22Rv1 (cell line): ENCODE measurements around the gene FNBP1.
"Not testable (repeated sequence)": the region's sequence is repeated elsewhere in the genome, so short reads cannot be mapped to it uniquely, and the experiment has no call there.

Experiments
- H3K27ac ChIP-seq: fragments of 450-650 bp; 2 replicates; pipeline ENCODE4 v1.5.1; 2017
- ZFX ChIP-seq: fragments of 450-650 bp; IDR thresholded peaks from 2 replicates; pipeline ENCODE4 v1.6.1; 2017; ENCODE audit warnings: antibody characterized with exemption, borderline replicate concordance
- TF ChIP-seq, protein P1 (sequence below): fragments of 450-650 bp; IDR thresholded peaks from 2 replicates; pipeline ENCODE4 v1.5.1; 2017; ENCODE audit warnings: mild to moderate bottlenecking

FNBP1 gene

DNA sequence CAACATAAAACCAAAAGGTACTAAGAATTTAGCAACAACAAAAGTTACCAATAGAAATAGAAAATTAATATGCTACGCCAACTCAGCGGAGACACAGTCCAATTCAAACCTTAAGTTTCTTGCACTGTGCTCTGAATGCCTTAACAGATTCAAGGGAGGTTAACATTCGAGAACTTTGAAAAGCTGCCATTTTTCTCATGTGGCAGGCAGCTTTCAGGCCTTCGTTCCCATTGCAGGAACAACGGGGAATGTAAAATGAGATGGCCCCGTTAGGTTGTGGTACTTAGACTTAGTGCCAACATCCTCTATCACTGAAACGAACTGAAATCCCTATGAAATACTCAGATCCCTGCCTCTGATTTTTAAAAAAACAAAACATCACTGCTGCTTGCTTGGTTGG lies 22.4 kb downstream of the FNBP1 start:
- TF ChIP-seq, protein P1, sequence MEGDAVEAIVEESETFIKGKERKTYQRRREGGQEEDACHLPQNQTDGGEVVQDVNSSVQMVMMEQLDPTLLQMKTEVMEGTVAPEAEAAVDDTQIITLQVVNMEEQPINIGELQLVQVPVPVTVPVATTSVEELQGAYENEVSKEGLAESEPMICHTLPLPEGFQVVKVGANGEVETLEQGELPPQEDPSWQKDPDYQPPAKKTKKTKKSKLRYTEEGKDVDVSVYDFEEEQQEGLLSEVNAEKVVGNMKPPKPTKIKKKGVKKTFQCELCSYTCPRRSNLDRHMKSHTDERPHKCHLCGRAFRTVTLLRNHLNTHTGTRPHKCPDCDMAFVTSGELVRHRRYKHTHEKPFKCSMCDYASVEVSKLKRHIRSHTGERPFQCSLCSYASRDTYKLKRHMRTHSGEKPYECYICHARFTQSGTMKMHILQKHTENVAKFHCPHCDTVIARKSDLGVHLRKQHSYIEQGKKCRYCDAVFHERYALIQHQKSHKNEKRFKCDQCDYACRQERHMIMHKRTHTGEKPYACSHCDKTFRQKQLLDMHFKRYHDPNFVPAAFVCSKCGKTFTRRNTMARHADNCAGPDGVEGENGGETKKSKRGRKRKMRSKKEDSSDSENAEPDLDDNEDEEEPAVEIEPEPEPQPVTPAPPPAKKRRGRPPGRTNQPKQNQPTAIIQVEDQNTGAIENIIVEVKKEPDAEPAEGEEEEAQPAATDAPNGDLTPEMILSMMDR = no peak
- no peak for TF ChIP-seq ZFX
- no peak overlapping the region for H3K27ac ChIP-seq

GRCh38 chr9:130018265-130018664 lies 24.7 kb downstream of the FNBP1 start:
- TF ChIP-seq, protein P1 = no peak
- no peak for TF ChIP-seq ZFX
- H3K27ac ChIP-seq = no peak overlapping the region

DNA sequence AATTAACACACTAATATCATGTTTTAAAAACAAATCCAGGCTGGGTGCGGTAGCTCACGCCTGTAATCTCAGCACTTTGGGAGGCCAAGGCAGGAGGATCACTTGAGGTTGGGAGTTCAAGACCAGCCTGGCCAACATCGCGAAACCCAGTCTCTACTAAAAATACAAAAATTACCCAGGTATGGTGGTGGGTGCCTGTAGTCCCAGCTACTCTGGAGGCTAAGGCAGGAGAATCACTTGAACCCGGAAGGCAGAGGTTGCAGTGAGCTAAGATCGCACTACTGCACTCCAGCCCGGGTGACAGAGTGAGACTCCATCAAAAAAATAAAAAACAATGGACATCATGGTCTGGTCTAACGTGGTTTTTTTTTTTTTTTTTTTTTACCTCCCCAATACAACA lies 25.5 kb downstream of the FNBP1 start:
- not testable (repeated sequence) for H3K27ac ChIP-seq

DNA sequence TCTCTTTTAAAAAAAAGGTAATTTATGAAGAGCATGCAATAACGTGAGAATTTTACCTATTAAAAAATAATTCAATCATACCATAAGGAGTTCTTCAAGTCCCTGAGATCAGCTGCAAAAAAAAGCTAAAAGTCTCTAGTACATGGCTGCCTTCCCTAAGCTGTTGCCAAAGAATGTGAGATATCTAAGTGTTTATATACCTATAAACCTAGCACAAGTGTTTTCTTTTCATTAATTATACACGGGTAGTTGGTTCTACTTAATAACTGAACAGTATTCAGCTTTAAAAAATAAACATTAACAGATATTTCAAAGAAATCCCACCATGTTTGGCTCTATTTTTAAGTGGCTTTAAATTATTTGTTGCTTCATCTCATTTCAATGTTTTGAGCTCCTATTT lies 25.9 kb downstream of the FNBP1 start:
- no peak for TF ChIP-seq ZFX
- TF ChIP-seq, protein P1 = no peak
- no peak overlapping the region for H3K27ac ChIP-seq

DNA sequence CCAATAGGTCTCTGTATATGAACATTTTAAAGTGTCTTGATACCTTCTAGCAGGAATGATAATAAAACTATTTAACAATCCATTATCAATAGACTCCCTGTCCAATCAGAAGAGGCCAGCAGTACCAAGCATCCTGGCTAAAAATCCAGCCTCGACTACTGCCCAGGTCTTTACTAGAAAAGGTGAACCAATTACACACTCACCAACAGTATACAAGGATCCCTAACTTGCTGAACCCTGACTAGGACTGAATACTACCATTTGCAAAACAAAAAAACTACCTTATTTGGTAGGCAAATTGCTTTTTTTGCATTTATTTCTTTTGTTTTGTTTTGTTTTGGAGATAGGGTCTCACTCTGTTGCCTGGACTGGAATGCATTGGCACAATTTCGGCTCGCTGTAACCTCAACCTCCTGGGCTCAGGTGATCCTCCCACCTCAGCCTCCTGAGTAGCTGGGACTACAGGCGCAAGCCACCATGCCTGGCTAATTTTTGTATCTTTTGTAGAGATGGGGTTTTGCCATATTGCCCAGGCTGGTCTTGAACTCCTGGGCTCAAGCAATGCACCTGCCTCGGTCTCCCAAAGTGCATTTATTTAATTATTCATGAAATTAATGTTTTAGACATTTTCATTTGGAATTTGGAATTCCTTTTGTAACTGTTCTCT lies 27.5 kb downstream of the FNBP1 start:
- TF ChIP-seq, protein P1 = no peak
- TF ChIP-seq ZFX = no peak
- no peak overlapping the region for H3K27ac ChIP-seq

GRCh38 chr9:130013326-130013725 lies 29.7 kb downstream of the FNBP1 start:
- no peak overlapping the region for H3K27ac ChIP-seq
- TF ChIP-seq, protein P1 = no peak

DNA sequence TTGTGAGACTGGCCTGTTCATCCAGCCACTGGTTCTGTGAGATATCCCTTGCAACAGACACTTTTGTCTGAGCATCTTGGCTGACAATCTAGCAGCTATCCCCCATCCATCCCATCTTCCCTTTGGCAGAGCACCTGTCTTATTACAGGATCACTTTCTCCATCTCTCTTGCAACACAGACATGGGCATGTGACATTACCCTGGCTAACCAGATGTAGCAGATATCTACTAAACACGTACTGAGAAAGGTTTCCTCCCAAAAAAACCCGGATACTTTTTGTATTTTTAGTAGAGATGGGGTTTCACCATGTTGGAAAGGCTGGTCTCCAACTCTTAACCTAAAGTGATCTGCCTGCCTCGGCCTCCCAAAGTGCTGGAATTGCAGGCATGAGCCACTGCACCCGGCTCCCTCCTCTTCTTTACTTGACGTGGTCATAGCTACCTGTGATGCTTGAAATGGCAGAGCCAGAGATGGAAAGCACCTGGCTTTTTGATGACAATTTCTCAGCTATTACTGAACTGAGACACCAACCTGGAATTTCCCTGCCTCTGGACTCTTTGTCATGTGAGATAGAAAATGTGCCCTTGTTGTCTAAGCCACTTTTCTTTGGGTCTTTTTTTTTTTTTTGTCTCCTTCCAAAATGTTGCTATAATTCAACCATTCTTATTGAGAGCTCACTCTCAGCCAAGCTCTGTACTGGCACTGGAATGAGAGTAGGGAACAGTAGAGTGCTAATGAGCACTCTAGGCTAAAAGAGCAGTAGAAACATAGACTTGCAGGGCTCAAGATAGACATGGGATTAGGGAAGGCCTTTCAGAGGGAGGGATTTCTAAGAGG lies 32.6 kb downstream of the FNBP1 start:
- no peak overlapping the region for H3K27ac ChIP-seq

DNA sequence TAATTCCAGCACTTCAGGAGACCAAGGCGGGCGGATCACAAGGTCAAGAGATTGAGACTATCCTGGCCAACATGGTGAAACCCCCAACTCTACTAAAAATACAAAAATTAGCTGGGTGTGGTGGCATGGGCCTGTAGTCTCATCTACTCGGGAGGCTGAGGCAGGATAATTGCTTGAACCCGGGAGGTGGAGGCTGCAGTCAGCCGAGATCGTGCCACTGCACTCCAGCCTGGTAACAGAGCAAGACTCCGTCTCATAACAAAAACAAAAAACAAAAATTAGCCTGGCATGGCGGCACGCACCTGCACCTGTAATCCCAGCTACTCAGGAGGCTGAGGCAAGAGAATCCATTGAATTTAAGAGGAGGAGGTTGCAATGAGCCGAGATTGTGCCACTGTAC lies 33.4 kb downstream of the FNBP1 start:
- not testable (repeated sequence) for H3K27ac ChIP-seq

More for the DNA sequence above, 32.6 kb downstream of the FNBP1 start:
- TF ChIP-seq, protein P1 = no peak
- TF ChIP-seq ZFX = no peak
